Smooth muscle cell (in vitro differentiated cells): ENCODE measurements around the gene ZNF764. TPM values are rescaled to one million over a fixed set of nuclear protein-coding genes. Genes with fewer than 3 reads are reported as not detected.
"Not testable (repeated sequence)": the region's sequence is repeated elsewhere in the genome, so short reads cannot be mapped to it uniquely, and the experiment has no call there.

ENCODE experiments used
- DNase-seq: peaks from one replicate; lab custom pipeline; 2025; ENCODE audit not compliant: unreplicated experiment; lab: John Stamatoyannopoulos, UW
- H2AFZ ChIP-seq: fragments of 200-600 bp; sonication (generic); 2 replicates; pipeline ENCODE4 v1.6.0; 2016; ENCODE audit warnings: antibody characterized with exemption, low read depth, mild to moderate bottlenecking
- H3F3A ChIP-seq: fragments of 200-600 bp; sonication (generic); 2 replicates; pipeline ENCODE4 v1.6.0; 2017; ENCODE audit warnings: antibody characterized with exemption, low read depth
- H3K27ac ChIP-seq: fragments of 200-600 bp; sonication (generic); 2 replicates; pipeline ENCODE4 v1.5.1; 2016; ENCODE audit warnings: low read depth, mild to moderate bottlenecking
- H3K27me3 ChIP-seq: fragments of 200-600 bp; sonication (generic); 2 replicates; pipeline ENCODE4 v1.6.1; 2016; ENCODE audit warnings: low read depth, mild to moderate bottlenecking
- H3K36me3 ChIP-seq: fragments of 200-600 bp; sonication (generic); 2 replicates; pipeline ENCODE4 v1.5.1; 2016; ENCODE audit warnings: low read depth
- H3K4me1 ChIP-seq: fragments of 200-600 bp; sonication (generic); 2 replicates; pipeline ENCODE4 v1.5.1; 2016; ENCODE audit warnings: low read depth
- H3K4me2 ChIP-seq: fragments of 200-600 bp; sonication (generic); 2 replicates; pipeline ENCODE4 v1.6.0; 2016; ENCODE audit warnings: mild to moderate bottlenecking
- H3K4me3 ChIP-seq: fragments of 200-600 bp; sonication (generic); 2 replicates; pipeline ENCODE4 v1.5.1; 2016; ENCODE audit warnings: mild to moderate bottlenecking
- H3K79me2 ChIP-seq: fragments of 200-600 bp; sonication (generic); 2 replicates; pipeline ENCODE4 v1.6.0; 2016; ENCODE audit warnings: low read depth, mild to moderate bottlenecking
- H3K9ac ChIP-seq: fragments of 200-600 bp; sonication (generic); 2 replicates; pipeline ENCODE4 v1.6.0; 2016; ENCODE audit warnings: low read depth
- H3K9me3 ChIP-seq: fragments of 200-600 bp; sonication (generic); replicated peaks from 2 replicates; pipeline ENCODE4 v1.5.1; 2016; ENCODE audit warnings: low read depth
- H4K20me1 ChIP-seq: fragments of 200-600 bp; sonication (generic); 2 replicates; pipeline ENCODE4 v1.6.0; 2016; ENCODE audit warnings: low read depth
- CTCF ChIP-seq: fragments of 200-600 bp; sonication (generic); IDR thresholded peaks from 2 replicates; pipeline ENCODE4 v1.5.1; 2017; ENCODE audit warnings: borderline replicate concordance, mild to moderate bottlenecking, antibody characterized with exemption; ENCODE audit not compliant: insufficient read depth, poor library complexity, severe bottlenecking
- WGBS: methylation state at CpG from one replicate; pipeline ENCODE4 v1.1.7; 2016; ENCODE audit warnings: low lambda C conversion rate; 5-methylcytosine and 5-hydroxymethylcytosine counted together
- polyA plus RNA-seq: library from polyadenylated mRNA; unstranded; fragments of >200 nt; fragmentation: Nextera tagmentation; extraction: Ambion mirVana; gene quantifications from 2 replicates; pipeline ENCODE4 v1.2.1, GENCODE V29; 2016
- total RNA-seq: library from RNA; depleted of rRNA; stranded (reverse); fragments of >200 nt; gene quantifications from 2 replicates; pipeline ENCODE4 v1.2.3, GENCODE V29; 2014

Gene ZNF764
- total and polyA plus RNA-seq, 2 experiments from 2014 or later, result 1.6 to 6.5 TPM

GRCh38 chr16:30600929-30601328, 42.8 kb upstream of the ZNF764 start:
- Histone ChIP-seq H3F3A (peaks cover 9% of the 10 kb centered on the region), H3K4me3 (no peak overlapping the region), H3K79me2 (no peaks in the 10 kb centered on the region), H3K9me3 (no peaks in the 10 kb centered on the region), H2AFZ (no peak overlapping the region), H3K27ac (no peak overlapping the region), H4K20me1 (no peaks in the 10 kb centered on the region), H3K27me3 (no peaks in the 10 kb centered on the region), H3K9ac (no peak overlapping the region), H3K36me3 (no peaks in the 10 kb centered on the region), H3K4me2 (no peak overlapping the region), H3K4me1 (no peaks in the 10 kb centered on the region)
- 97% methylated on average over 2 of the region's 2 CpGs for WGBS
- no peak for DNase-seq
- no peak for TF ChIP-seq CTCF

DNA sequence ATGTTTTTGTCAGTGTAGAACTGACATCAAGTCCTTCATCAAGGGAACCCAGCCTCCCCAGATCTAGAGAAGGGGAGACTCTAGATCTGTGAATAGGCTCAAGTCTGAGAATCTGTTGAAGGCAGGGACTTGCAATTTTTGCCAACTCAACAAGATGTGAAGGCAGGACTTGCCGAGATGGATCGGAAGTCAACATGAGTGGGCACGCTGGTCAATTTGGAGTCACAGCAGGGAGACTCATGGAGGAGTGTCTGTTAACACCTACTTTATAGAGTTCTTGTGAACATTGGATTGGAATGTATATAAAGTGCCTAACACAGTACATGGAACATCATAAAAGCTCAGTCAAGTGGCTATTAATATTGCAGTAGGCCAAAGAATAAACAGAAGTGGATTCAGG, 42.0 kb upstream of the ZNF764 start:
- 91% methylated on average over 3 of the region's 3 CpGs for WGBS
- Histone ChIP-seq H3K4me2 (no peak overlapping the region), H4K20me1 (no peaks in the 10 kb centered on the region), H3K9me3 (no peaks in the 10 kb centered on the region), H3K4me1 (no peaks in the 10 kb centered on the region), H2AFZ (no peak overlapping the region), H3K79me2 (no peaks in the 10 kb centered on the region), H3K9ac (no peak overlapping the region), H3K27me3 (no peaks in the 10 kb centered on the region), H3K27ac (no peak overlapping the region), H3K36me3 (no peaks in the 10 kb centered on the region), H3F3A (peaks cover 9% of the 10 kb centered on the region), H3K4me3 (no peak overlapping the region)
- TF ChIP-seq CTCF, result no peak
- DNase-seq, result no peak

DNA sequence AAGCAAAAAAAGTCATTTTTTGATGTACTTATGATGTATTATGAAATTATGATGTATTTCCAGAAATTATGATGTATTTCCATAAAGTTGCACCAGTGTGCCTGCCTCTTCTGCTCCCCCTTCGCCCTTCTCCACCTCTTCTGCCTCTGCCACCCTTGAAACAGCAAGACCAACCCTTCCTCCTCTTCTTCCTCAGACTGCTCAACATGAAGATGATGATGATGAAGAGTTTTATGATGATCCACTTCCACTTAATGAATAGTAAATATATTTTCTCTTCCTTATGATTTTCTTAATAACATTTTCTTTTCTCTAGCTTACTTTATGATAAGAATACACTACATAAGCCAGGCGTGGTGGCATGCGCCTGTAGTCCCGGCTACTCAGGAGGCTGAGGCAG, 34.7 kb upstream of the ZNF764 start:
- 97% methylated on average over 4 of the region's 4 CpGs for WGBS
- Histone ChIP-seq H3K36me3 (no peaks in the 10 kb centered on the region), H3K27me3 (no peaks in the 10 kb centered on the region), H3K4me1 (no peaks in the 10 kb centered on the region), H3K4me2 (no peak overlapping the region), H3K9ac (no peak overlapping the region), H3F3A (no peaks in the 10 kb centered on the region), H3K9me3 (no peaks in the 10 kb centered on the region), H3K79me2 (no peaks in the 10 kb centered on the region), H3K27ac (no peak overlapping the region), H3K4me3 (no peak overlapping the region), H4K20me1 (no peaks in the 10 kb centered on the region), H2AFZ (no peak overlapping the region)
- TF ChIP-seq CTCF, result no peak
- no peak for DNase-seq

DNA sequence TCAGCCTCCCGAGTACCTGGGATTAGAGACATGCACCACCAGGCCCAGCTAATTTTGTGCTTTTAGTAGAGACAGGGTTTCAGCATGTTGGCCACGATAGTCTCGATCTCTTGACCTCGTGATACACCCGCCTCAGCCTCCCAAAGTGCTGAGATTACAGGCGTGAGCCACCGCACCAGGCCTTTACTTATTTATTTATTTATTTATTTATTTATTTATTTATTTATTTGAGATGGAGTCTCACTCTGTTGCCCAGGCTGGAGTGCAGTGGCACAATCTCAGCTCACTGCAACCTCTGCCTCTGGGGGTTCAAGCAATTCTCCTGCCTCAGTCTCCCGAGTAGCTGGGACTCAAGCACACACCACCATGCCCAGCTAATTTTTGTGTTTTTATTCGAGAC, 32.7 kb upstream of the ZNF764 start:
- not testable (repeated sequence) for H4K20me1 ChIP-seq
- 97% methylated on average over 9 of the region's 9 CpGs for WGBS

DNA sequence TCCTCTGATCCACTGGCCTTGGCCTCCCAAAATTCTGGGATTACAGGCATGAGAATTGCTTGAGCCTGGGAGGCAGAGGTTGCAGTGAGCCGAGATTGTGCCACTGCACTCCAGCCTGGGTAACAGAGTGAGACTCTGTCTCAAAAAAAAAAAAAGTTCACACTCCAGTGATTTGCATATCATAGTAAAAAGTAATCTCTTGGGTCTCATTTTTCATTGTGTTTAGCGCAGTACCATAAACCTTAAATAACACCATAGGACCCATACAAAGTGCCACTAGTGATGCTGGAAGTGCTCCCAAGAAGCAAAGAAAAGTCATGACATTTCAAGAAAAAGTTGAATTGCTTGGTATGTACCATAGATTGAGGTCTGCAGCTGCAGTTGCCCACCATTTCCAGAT, 31.4 kb upstream of the ZNF764 start:
- H3K9me3 ChIP-seq, H3F3A ChIP-seq, H3K27me3 ChIP-seq, H3K4me3 ChIP-seq, H3K36me3 ChIP-seq, H3K79me2 ChIP-seq, DNase-seq, H3K4me1 ChIP-seq, H3K9ac ChIP-seq, H3K4me2 ChIP-seq, H3K27ac ChIP-seq, H4K20me1 ChIP-seq, H2AFZ ChIP-seq: not testable (repeated sequence)
- WGBS, result 100% methylated on average over 2 of the region's 2 CpGs

More for the DNA sequence above, 32.7 kb upstream of the ZNF764 start:
- not testable (repeated sequence) for H3K27ac ChIP-seq, H3K27me3 ChIP-seq, H3K4me3 ChIP-seq, H3K79me2 ChIP-seq, H2AFZ ChIP-seq, H3K36me3 ChIP-seq, H3K9me3 ChIP-seq, DNase-seq, H3K4me1 ChIP-seq, H3K9ac ChIP-seq, H3F3A ChIP-seq, H3K4me2 ChIP-seq
